Loucy (cell line): ENCODE results near the gene TEX54.

Experiments
- H2AFZ ChIP-seq: fragments of 200-600 bp; sonication (generic); 2 replicates; pipeline ENCODE4 v1.6.0; 2016; ENCODE audit warnings: antibody characterized with exemption, mild to moderate bottlenecking, low read length, moderate library complexity
- H3F3A ChIP-seq: fragments of 200-600 bp; 2 replicates; pipeline ENCODE4 v1.6.0; 2016; ENCODE audit warnings: antibody characterized with exemption, low read depth, mild to moderate bottlenecking
- H3K27me3 ChIP-seq: fragments of 200-600 bp; sonication (generic); 2 replicates; pipeline ENCODE4 v1.6.1; 2014; ENCODE audit warnings: low read length, mild to moderate bottlenecking; ENCODE audit not compliant: insufficient read depth, poor library complexity, severe bottlenecking
- H3K36me3 ChIP-seq: fragments of 200-600 bp; sonication (generic); 2 replicates; pipeline ENCODE4 v1.6.1; 2016; ENCODE audit warnings: low read length; ENCODE audit not compliant: insufficient read depth
- H3K4me1 ChIP-seq: fragments of 200-600 bp; sonication (generic); 2 replicates; pipeline ENCODE4 v1.5.1; 2014; ENCODE audit warnings: low read length, mild to moderate bottlenecking; ENCODE audit not compliant: insufficient read depth, poor library complexity, severe bottlenecking
- H3K4me2 ChIP-seq: fragments of 200-600 bp; sonication (generic); 2 replicates; pipeline ENCODE4 v1.6.0; 2014; ENCODE audit warnings: antibody characterized with exemption, low read length, low read depth, mild to moderate bottlenecking; ENCODE audit not compliant: poor library complexity, severe bottlenecking
- H3K4me3 ChIP-seq: fragments of 200-600 bp; sonication (generic); 2 replicates; pipeline ENCODE4 v1.5.1; 2014; ENCODE audit warnings: low read length, mild to moderate bottlenecking, mixed read lengths; ENCODE audit not compliant: poor library complexity, severe bottlenecking
- H3K79me2 ChIP-seq: fragments of 200-600 bp; sonication (generic); 2 replicates; pipeline ENCODE4 v1.6.1; 2014; ENCODE audit warnings: low read length; ENCODE audit not compliant: insufficient read depth
- H3K9ac ChIP-seq: fragments of 200-600 bp; sonication (generic); 2 replicates; pipeline ENCODE4 v1.6.0; 2014; ENCODE audit warnings: mild to moderate bottlenecking, low read depth, low read length, moderate library complexity; ENCODE audit not compliant: poor library complexity, severe bottlenecking
- H3K9me2 ChIP-seq: fragments of 200-600 bp; sonication (generic); replicated peaks from 2 replicates; pipeline ENCODE4 v1.6.1; 2016; ENCODE audit warnings: low read depth, low read length, mixed read lengths
- H3K9me3 ChIP-seq: fragments of 200-600 bp; sonication (generic); 2 replicates; pipeline ENCODE4 v1.6.1; 2014; ENCODE audit warnings: mild to moderate bottlenecking, antibody characterized with exemption, low read length, low read depth; ENCODE audit not compliant: insufficient read depth
- H4K20me1 ChIP-seq: fragments of 200-600 bp; sonication (generic); 2 replicates; pipeline ENCODE4 v1.6.0; 2014; ENCODE audit warnings: antibody characterized with exemption, low read length, mild to moderate bottlenecking; ENCODE audit not compliant: insufficient read depth, poor library complexity, severe bottlenecking
- CTCF ChIP-seq: fragments of 200-600 bp; sonication (generic); conservative IDR thresholded peaks from 2 replicates; pipeline ENCODE4 v1.5.1; 2014; ENCODE audit warnings: mild to moderate bottlenecking, antibody characterized with exemption, low read length
- EZH2phosphoT487 ChIP-seq: fragments of 200-600 bp; IDR thresholded peaks from 2 replicates; pipeline ENCODE4 v1.6.1; 2018; ENCODE audit warnings: antibody characterized with exemption, mild to moderate bottlenecking, moderate library complexity, borderline replicate concordance

Gene TEX54

GRCh38 chr11:62787005-62787759 is 45.5 kb downstream of the TEX54 start, which contains the start of gene TMEM179B:
Gene TMEM179B (plus strand): TSS chr11:62787402. CDS start chr11:62787432, 30 bp downstream.
- Histone ChIP-seq H2AFZ (peak within 1 kb of the TSS; percentile 62), H3K4me2 (peak within 1 kb of the TSS; percentile 88), H3K4me3 (peak within 1 kb of the TSS; percentile 97), H4K20me1 (peaks cover 21% of the 10 kb centered on the region), H3K9me3 (no peaks in the 10 kb centered on the region), H3K9me2 (no peaks in the 10 kb centered on the region), H3F3A (0 out of 2 replicates have a peak, but pooled peaks cover under 1% of the 10 kb centered on the region), H3K27me3 (no peaks in the 10 kb centered on the region), H3K79me2 (peaks cover 46% of the 10 kb centered on the region), H3K4me1 (peaks cover 29% of the 10 kb centered on the region), H3K36me3 (peaks cover 6% of the 10 kb centered on the region; the same call in 1 of the 2 replicates), H3K9ac (peak within 1 kb of the TSS; percentile 98)
- TF ChIP-seq CTCF, result peak; percentile 39; the same call in 1 of the 2 replicates
- no peak for TF ChIP-seq EZH2phosphoT487

GRCh38 chr11:62786318-62787004 is 46.2 kb downstream of the TEX54 start:
- peaks cover 42% of the 10 kb centered on the region for H3K79me2 ChIP-seq
- no peaks in the 10 kb centered on the region for H3F3A ChIP-seq
- H3K36me3 ChIP-seq, result peaks cover 4% of the 10 kb centered on the region; the same call in 1 of the 2 replicates

GRCh38 chr11:62782753-62783152 is 49.9 kb downstream of the TEX54 start:
- Histone ChIP-seq H3K9ac (no peak overlapping the region), H3K9me3 (no peaks in the 10 kb centered on the region), H3K9me2 (no peaks in the 10 kb centered on the region), H3K79me2 (peaks cover 5% of the 10 kb centered on the region), H3K27me3 (no peaks in the 10 kb centered on the region), H3K4me2 (no peak overlapping the region), H3K4me1 (peaks cover 7% of the 10 kb centered on the region), H4K20me1 (peaks cover 3% of the 10 kb centered on the region), H3F3A (no peaks in the 10 kb centered on the region), H2AFZ (no peak overlapping the region), H3K4me3 (no peak overlapping the region), H3K36me3 (peaks cover 8% of the 10 kb centered on the region; the same call in 1 of the 2 replicates)
- TF ChIP-seq EZH2phosphoT487 (no peak), CTCF (no peak)

More at GRCh38 chr11:62786318-62787004, 46.2 kb downstream of the TEX54 start:
- Histone ChIP-seq H3K27me3 (no peaks in the 10 kb centered on the region), H3K9me2 (no peaks in the 10 kb centered on the region), H3K4me3 (peak overlapping the region; percentile 97), H3K9me3 (no peaks in the 10 kb centered on the region), H3K9ac (peak overlapping the region; percentile 98), H2AFZ (peak overlapping the region; percentile 44; the same call in 1 of the 2 replicates), H3K4me1 (peaks cover 25% of the 10 kb centered on the region), H3K4me2 (peak overlapping the region; percentile 85), H4K20me1 (peaks cover 21% of the 10 kb centered on the region)
- TF ChIP-seq EZH2phosphoT487 (no peak), CTCF (peak; percentile 90)
